Esophagus squamous epithelium (tissue), 5 donors: ENCODE results near the gene EEIG1. TPM values are rescaled to one million over a fixed set of nuclear protein-coding genes. Genes with fewer than 3 reads are reported as not detected.

Experiments used
- DNase-seq: peaks from one replicate; lab custom pipeline; 2025; lab: John Stamatoyannopoulos, UW
- H3K27ac ChIP-seq, 4 donors: fragments of 200-600 bp; sonication (generic); one replicate each; pipeline ENCODE4 v1.5.1; 2016 to 2019; ENCODE audit warnings: mild to moderate bottlenecking in 1 of 4
- H3K27me3 ChIP-seq, 4 donors: fragments of 200-600 bp; sonication (generic); 1 replicate in 3 of 4; 2 replicates in 1 of 4; pipeline versions ENCODE4 v1.5.1 to v1.6.0; 2017 to 2021; ENCODE audit warnings: antibody characterized with exemption in 1 of 4
- H3K36me3 ChIP-seq, 3 donors: fragments of 200-600 bp; sonication (generic); one replicate each; pipeline ENCODE4 v1.5.1; 2016 to 2019
- H3K4me1 ChIP-seq, 3 donors: fragments of 200-600 bp; sonication (generic); one replicate each; pipeline ENCODE4 v1.5.1; 2017 to 2019
- H3K4me3 ChIP-seq, 4 donors: fragments of 200-600 bp; sonication (generic); 1 replicate in 3 of 4; 2 replicates in 1 of 4; pipeline ENCODE4 v1.5.1; 2016 to 2019; ENCODE audit warnings: mild to moderate bottlenecking in 2 of 4, moderate library complexity in 1 of 4
- H3K9me3 ChIP-seq, 3 donors: fragments of 200-600 bp; sonication (generic); one replicate each; pipeline ENCODE4 v1.5.1; 2016 to 2019
- POLR2A ChIP-seq, 4 donors: fragments of 450-650 bp; IDR thresholded peaks; one replicate each; pipeline ENCODE4 v1.6.1; 2017; ENCODE audit warnings: antibody characterized with exemption in 4 of 4, mild to moderate bottlenecking in 4 of 4, moderate library complexity in 3 of 4
- WGBS, 2 donors: methylation state at CpG; one replicate each; pipeline ENCODE4 v1.1.5; 2018; 5-methylcytosine and 5-hydroxymethylcytosine counted together
- intact Hi-C: fragments of 100-400 bp; cut with DNase I; formaldehyde crosslinking; loops from one replicate; pipeline ENCODE4 v1.15.0; 2022
- total RNA-seq, 4 donors: library from RNA; depleted of rRNA; stranded (reverse); fragments of >200 nt; gene quantifications; one replicate each; pipeline ENCODE4 v1.1.0, GENCODE V29; 2016
- TF ChIP-seq, protein P1 (sequence below), 6 experiments: fragments of 450-650 bp in 4 of 6; fragments of 200-600 bp in 2 of 6; sonication (generic) in 2 of 6; IDR thresholded peaks; one replicate each; pipeline ENCODE4 v1.5.1; 2016 to 2019; ENCODE audit warnings: antibody characterized with exemption in 6 of 6, mild to moderate bottlenecking in 4 of 6, moderate library complexity in 4 of 6
- donor health status: DM: yes; HTN: yes; CAD: no.

Gene EEIG1
- total RNA-seq, 4 donors from 2014 or later = 16.9 to 65.0 (median 24.0) TPM

GRCh38 chr9:127960410-127961154 lies 20.2 kb downstream of the EEIG1 start:
- TF ChIP-seq, protein P1, sequence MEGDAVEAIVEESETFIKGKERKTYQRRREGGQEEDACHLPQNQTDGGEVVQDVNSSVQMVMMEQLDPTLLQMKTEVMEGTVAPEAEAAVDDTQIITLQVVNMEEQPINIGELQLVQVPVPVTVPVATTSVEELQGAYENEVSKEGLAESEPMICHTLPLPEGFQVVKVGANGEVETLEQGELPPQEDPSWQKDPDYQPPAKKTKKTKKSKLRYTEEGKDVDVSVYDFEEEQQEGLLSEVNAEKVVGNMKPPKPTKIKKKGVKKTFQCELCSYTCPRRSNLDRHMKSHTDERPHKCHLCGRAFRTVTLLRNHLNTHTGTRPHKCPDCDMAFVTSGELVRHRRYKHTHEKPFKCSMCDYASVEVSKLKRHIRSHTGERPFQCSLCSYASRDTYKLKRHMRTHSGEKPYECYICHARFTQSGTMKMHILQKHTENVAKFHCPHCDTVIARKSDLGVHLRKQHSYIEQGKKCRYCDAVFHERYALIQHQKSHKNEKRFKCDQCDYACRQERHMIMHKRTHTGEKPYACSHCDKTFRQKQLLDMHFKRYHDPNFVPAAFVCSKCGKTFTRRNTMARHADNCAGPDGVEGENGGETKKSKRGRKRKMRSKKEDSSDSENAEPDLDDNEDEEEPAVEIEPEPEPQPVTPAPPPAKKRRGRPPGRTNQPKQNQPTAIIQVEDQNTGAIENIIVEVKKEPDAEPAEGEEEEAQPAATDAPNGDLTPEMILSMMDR (IDR thresholded peaks at IDR 0.05) = no peak
- TF ChIP-seq POLR2A (IDR thresholded peaks at IDR 0.05) = no peak
- H3K4me3 ChIP-seq = peak overlapping the region in 1 of 4 donors; percentile 2
- H3K27me3 ChIP-seq = no peaks in the 10 kb centered on the region
- H3K27ac ChIP-seq = peak overlapping the region; percentile 88 to 99 (median 96)
- no peaks in the 10 kb centered on the region for H3K9me3 ChIP-seq
- peaks cover 0 to 5% (median 0%) of the 10 kb centered on the region in 3 donors for H3K36me3 ChIP-seq
- no peak for DNase-seq
- 22 to 23% methylated on average over 3 to 4 of the region's 11 CpGs for WGBS, 2 donors
- H3K4me1 ChIP-seq = peaks cover 53 to 100% (median 70%) of the 10 kb centered on the region in 3 donors
- intact Hi-C loops = no loop called here

DNA sequence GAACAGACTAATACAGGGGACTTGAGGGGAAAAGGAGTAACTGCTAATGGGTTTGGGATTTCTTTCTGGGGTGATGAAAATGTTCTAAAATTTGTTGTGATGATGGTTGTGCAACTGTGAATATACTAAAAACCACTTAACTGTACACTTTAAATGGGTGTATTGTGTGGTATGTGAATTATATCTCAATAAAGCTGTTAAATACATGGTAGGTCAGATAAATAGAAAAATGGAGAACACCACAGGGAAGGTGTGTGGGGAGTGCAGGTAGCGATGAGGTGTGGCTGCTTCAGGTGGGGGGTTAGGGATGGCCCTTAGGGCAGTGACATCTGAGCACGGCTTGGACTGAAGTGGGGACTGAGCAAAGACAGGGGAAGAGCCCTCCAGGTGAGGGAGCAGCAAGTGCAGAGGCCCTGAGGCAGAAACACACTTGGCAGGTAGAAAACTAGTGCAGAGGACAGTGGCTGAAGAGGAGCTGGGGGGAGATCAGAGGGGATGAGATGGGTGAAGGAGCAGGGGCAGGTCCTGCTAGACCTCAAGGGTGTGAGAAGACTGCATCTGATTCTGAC lies 20.9 kb downstream of the EEIG1 start:
- H3K27me3 ChIP-seq = no peaks in the 10 kb centered on the region
- H3K4me3 ChIP-seq = no peak overlapping the region
- H3K4me1 ChIP-seq = peaks cover 52 to 100% (median 70%) of the 10 kb centered on the region in 3 donors
- H3K36me3 ChIP-seq = peaks cover 0 to 5% (median 0%) of the 10 kb centered on the region in 3 donors
- peak overlapping the region; percentile 88 to 99 (median 96) for H3K27ac ChIP-seq
- WGBS, 2 donors = 56 to 69% methylated on average over 2 of the region's 2 CpGs
- DNase-seq = no peak
- TF ChIP-seq, protein P1 (IDR thresholded peaks at IDR 0.05) = no peak
- TF ChIP-seq POLR2A (IDR thresholded peaks at IDR 0.05) = no peak
- intact Hi-C loops = no loop called here
- no peaks in the 10 kb centered on the region for H3K9me3 ChIP-seq

- WGBS, 2 donors = 73 to 85% methylated on average over 4 of the region's 4 CpGs
- H3K9me3 ChIP-seq = no peaks in the 10 kb centered on the region
- peaks cover 0 to 5% (median 0%) of the 10 kb centered on the region in 3 donors for H3K36me3 ChIP-seq
- H3K27me3 ChIP-seq = no peaks in the 10 kb centered on the region
- TF ChIP-seq, protein P1 (IDR thresholded peaks at IDR 0.05) = no peak
- TF ChIP-seq POLR2A (IDR thresholded peaks at IDR 0.05) = no peak
- H3K4me3 ChIP-seq = no peak overlapping the region
- DNase-seq = no peak
- peaks cover 56 to 100% (median 70%) of the 10 kb centered on the region in 3 donors for H3K4me1 ChIP-seq
- intact Hi-C loops = no loop called here
- H3K27ac ChIP-seq = peak overlapping the region; percentile 88 to 99 (median 96)
Measured at GRCh38 chr9:127959398-127959797, 21.4 kb downstream of the EEIG1 start.

GRCh38 chr9:127958728-127959127 lies 22.1 kb downstream of the EEIG1 start:
- TF ChIP-seq, protein P1 (IDR thresholded peaks at IDR 0.05) = no peak
- no peak for TF ChIP-seq POLR2A (IDR thresholded peaks at IDR 0.05)
- WGBS, 2 donors = 93 to 96% methylated on average over 1 of the region's 1 CpG
- no peak for DNase-seq
- Histone ChIP-seq H3K4me1 (peaks cover 57 to 100% (median 69%) of the 10 kb centered on the region in 3 donors), H3K27ac (peak overlapping the region; percentile 88 to 99 (median 96)), H3K27me3 (no peaks in the 10 kb centered on the region), H3K9me3 (no peaks in the 10 kb centered on the region), H3K4me3 (no peak overlapping the region), H3K36me3 (peaks cover 0 to 5% (median 0%) of the 10 kb centered on the region in 3 donors)
- intact Hi-C loops = no loop called here
